HTERT RPE-1 (cell line): ENCODE measurements around the gene POM121L2.

ENCODE experiments used
- in situ Hi-C: fragments of 300-500 bp; cut with MboI; formaldehyde crosslinking; loops from 4 replicates; pipeline ENCODE4 v1.14.3; 2020; ENCODE audit warnings: low sequenced_read_pairs

The POM121L2 gene

DNA sequence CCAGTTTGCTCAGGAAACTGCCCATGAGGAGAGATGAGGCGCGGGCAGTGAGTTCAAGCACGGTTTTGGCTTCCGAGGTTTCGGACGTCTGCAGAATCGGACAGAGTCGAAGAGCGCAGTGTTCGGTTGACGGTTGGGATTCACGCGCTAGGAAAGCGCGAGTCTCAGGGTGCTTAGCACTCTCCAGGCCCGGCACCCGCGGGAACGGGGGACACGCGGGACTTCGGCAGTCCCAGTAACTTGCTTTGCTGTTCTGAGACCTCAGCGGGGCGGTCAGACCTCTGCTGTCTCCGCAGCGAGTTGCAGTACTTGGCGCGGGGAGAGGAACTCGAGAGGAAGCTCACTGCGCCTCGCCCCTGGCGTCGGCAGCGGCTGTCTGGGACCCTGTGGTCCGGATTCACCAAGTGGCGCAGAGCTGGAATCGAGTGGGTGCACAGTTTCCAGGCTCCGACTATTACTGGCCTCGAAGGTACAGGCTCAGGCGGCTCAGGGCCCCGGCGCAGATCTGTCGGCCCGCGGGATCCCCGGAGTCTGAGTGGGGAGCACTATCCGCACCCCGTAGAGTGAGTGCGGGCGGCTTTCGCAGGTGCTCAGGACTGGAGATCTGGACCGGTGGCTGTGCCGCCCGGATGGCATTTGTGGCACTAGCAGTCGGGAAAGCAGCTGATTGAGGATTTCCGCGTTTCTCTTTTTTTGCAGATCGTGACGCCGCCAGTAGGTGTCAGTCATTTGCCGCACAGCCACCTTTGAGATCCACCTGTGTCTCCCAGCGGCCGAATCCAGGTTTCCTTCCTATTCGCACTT, at the start of gene POM121L2:
TSS of gene POM121L2 (minus strand) at position 128 of the 804 bp plus-strand sequence. CDS start at position 25, 103 bp downstream.
- in situ Hi-C loops = no loop called here

DNA sequence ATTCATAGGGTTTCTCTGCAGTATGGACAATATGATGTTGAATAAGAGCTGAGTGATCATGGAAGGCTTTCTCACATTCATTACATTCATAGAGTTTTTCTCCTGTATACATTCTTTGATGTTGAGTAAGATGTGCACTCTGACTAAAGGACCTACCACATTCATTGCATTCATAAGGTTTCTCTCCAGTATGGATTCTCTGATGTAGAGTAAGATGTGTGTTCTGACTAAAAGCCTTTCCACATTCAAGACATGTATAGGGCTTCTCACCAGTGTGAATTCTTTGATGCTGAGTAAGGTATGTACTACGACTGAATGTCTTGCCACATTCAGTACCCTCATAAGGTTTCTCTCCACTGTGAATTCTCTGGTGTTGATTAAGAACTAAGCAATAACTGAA, 47.2 kb upstream of the POM121L2 start:
- in situ Hi-C loops = no loop called here

DNA sequence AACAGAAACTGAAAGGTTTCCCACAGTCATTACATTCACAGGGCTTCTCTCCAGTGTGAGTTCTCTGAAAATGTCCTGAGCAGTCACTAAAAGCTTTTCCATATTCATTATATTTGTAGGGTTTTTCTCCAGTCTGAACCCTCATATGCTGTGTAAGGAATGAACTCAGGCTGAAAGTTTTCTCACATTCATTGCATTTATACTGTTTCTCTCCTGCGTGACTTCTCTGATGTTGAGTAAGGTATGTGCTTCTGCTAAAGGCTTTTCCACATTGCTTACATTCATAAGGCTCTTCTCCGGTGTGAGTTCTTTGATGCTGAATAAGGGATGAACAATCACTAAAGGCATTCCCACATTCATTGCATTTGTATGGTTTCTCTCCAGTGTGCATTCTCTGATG, 46.7 kb upstream of the POM121L2 start:
- in situ Hi-C loops = no loop called here

DNA sequence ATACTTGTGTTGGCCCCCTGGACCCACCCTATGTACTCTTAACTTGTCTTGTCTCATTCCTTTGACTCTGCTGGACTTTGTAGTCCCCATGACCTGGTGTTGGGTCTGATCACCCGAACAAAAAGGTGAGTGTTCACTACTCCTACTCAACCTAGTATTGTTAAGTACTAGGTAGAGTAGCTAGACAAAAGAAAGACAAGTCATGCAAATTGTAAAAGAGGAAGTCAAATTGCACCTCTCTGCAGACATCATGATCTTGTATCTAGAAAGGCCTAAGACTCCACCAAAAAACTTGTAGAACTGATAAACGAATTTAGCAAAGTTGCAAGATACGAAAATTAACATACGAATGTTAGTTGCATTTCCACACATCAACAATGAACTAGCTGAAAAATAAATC, 40.8 kb upstream of the POM121L2 start:
- in situ Hi-C loops = no loop called here

DNA sequence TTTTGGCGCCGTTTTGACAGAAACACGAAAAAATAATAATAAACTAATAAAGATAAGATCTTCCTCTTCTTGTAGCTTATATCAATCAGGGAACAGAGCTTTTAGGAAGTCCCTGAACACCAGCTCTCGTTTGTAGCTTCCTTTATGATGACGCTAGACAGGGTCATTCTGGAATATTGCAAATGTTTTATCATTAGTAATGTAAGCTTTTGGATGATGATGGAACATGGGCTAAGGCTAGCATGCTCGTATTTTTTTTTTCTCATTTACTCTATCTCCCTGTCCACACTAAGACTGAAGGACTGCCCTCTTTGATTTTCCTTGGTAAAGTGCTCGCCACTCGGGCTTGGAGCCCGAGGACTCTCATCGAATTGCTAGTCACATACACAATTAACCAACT, 22.1 kb upstream of the POM121L2 start:
- in situ Hi-C loops = no loop called here

DNA sequence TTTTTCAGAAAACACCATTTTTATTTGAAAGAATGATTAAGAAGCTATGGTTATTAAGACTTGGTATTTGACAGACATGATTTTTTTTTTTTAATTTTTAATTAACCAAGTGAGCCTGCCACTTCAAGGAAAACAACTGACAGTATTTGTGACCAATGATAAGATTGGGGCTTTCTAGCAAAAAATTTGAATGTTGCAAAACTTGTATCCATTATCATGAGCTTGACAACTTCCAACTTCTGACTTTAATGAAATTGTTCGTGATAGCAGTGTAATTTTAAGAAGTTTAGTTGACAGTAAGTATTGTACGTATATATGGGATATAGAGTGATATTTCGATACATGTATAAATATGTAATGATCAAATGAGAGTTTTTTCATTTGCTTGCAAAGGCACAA, 21.6 kb upstream of the POM121L2 start:
- in situ Hi-C loops = no loop called here

DNA sequence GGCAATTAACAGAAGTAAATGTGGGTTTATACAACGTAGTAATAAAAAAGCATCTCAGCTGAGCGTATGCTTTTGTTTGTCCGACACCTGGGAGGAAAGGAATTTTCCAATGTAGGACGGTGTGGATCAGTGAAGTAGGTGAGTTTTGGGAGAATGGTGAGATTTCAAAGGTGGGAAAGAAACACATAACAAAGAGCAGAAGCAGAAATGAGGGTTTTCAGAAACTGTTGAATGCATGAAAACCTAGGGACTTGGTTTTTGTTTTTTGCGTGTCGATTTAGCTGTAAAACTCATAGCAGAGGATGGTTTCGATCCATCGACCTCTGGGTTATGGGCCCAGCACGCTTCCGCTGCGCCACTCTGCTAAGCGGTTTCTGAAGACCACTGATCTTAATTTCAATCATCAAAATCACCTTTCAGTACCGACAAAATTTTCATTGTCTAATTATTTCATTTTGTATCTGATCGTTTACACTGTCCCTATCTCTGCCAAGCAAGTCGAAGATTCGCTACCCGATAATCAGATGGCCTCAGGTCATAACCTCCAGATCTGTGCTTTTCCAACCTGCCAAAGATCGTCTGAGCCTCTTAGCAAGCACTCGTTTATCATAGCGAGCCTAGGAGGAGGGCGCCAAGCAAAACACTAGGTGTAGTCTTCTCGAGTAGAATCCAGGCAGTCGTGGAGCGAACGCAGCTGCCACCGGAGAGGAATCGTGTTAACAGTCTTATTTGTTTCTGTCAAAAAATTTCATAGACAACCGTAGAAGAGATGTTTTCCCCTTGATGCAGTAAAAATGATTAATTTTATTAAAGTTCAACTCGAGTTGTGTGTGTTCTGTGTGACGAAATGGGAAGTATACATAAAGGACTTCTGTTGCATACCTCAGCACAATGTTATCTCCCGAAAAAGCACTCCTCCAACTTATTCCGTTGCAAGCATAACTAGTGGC, 20.9 kb upstream of the POM121L2 start:
- in situ Hi-C loops = no loop called here

DNA sequence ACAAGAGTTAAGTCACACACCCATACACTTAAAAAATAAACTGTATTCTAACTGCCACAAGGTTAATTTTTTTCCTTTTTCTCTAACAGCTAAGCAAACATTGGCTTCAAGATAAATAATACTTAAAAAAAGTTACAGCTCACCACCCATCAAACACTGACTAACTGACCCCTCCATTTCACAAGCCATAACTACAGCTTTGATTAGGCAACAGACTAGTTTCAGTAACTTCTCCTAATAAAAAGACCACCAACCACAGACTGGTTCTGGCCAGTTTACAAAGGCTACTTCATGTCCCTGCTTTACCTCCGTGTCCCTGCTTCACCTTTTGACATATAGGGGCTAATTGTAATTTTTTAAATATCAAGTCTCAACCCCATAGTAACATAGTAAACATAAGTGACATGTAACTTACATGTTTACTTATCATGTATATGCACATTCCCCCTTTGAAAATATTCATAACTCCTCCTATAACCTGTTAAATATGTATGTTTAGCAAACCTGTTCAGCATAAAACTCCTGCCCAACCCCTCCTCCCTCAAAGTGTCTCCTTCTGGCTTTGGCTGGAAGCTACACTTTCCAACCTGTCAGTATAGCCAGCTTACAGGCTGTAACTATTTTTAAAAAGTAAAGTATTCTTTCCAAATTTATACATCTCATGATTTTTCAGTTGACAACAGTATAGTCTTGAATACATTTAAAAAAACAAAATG, 15.1 kb upstream of the POM121L2 start:
- in situ Hi-C loops = no loop called here

DNA sequence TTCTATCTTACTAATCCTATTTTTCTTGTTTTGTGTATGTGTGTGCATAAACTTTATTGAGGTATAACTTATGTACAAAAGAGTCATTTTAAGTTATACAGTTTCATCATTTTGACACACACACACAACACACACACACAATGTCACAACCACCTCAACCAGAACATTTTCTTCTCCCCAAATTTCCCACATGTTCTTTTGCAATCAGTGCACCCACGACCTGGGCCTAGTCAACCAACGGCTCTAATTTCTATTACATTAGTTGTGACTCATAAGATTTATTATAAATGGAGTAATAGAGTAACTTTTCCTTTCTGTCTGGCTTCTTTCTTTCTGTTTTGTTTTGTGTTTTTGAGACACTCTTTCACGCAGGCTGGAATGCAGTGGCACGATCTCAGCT, 9.8 kb upstream of the POM121L2 start:
- in situ Hi-C loops = no loop called here

DNA sequence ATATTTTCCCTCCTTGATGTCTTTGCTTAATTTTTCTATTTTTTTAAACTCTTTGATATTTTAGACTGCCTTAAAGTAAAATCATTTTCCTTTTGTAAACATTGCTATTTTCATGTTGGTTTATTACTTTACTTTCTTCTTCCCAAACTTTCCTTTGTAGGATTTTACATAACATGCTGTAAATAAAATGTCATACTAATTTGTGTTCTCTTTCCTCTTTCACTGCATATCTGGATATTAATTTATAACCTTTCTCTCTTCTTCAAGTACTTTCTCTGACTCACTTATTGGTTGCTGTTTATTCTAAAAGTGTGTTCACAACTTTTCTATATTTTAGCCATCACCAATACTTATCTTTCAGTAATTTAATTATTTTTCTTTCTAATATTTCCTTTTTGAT, 9.3 kb upstream of the POM121L2 start:
- in situ Hi-C loops = no loop called here

DNA sequence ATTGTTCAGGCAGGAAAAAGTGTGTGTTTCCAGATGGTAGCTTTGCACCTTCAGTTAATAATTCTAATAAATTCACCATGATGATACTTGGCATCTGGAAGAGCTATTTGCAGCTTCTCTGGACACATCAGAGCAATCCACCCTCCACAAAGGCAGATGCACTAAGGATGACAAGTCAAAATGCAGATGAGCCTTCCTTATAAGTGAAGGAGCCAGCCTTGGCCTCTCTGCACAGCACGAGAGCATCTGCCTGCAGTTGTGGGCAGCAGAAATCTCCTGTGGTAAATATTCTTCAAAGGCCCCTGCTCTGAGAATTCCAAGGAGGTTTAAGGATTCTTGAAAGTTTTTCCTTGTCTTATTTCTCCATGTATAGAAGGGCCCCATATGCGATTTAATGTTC, 6.9 kb upstream of the POM121L2 start:
- in situ Hi-C loops = no loop called here

DNA sequence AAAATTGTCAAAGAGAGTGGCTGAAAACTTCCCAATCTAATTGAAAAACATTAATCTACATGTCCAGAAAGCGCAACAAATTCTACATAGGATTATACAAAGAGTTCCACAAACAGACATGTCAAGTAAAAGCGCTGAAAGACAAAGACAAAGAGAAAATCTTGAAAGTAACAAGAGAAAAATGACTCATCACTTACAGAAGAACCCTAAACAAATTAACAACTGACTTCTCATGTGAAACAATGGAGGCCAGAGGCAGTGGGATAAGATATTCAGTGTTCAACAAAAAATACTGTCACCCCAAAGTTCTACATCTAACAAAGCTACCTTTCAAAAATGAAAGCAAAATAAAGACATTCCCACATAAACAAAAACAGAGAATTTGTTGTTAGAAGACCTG, 2.0 kb upstream of the POM121L2 start:
- in situ Hi-C loops = no loop called here

DNA sequence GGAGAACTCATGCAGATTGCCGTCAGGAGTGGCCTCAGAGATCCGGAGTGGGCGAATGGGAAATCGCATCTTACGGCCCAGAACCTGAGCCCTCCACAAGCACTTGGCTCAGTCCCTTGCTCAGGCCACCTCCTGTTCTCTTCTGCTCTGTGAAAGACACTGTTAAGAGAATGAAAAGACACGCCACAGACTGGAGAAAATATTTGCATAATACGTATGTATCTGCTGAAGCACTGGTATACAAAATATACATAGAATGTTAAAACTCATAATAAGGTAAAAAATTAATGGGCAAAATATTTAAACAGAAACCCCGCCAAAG, 838 bp upstream of the POM121L2 start:
- in situ Hi-C loops = no loop called here

DNA sequence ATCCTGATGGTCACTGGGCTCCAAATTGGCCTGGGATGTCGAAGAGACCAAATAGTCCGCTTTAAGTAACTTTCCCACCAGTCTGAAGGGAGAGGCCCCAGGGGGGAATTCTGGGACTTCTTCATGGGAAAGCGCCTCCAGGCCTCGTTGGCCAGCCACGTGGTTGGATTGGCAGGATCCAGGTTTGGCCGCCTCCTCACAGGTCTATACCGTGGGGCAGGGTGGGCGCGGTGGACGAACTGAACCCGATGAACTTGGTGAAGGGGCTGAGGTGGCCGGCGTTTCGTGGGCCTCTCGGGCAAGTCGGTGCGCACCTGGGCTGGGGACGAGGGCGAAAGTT, 297 bp downstream of the POM121L2 start:
- in situ Hi-C loops = no loop called here

DNA sequence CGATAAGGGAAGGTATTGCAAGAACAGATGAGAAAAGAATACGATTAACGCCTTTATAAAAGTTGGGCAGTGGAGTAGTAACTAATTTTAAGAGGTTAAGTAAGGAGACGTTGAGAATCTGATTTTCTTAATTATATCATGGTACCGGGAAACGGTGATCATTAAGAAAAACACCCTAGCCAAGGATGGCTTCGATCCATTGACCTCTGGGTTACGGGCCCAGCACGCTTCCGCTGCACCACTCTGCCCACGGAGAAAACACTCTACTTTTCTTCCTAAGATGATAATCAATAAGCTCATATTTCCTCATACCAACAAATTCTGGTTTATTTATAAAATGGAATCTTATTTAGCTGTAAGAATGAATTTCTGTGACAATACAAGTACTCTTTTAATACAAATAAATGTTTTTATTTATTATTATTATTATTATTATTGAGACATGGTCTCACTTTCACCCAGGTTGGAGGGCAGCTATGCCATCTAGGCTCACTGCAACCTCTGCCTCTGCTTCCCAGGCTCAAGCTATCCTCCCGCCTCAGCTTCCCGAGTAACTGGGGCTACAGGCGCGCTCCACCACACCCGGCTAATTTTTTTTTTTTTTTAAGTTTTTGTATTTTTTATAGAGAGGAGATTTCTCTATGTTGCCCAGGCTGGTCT, 8.3 kb downstream of the POM121L2 start:
- in situ Hi-C loops = no loop called here

DNA sequence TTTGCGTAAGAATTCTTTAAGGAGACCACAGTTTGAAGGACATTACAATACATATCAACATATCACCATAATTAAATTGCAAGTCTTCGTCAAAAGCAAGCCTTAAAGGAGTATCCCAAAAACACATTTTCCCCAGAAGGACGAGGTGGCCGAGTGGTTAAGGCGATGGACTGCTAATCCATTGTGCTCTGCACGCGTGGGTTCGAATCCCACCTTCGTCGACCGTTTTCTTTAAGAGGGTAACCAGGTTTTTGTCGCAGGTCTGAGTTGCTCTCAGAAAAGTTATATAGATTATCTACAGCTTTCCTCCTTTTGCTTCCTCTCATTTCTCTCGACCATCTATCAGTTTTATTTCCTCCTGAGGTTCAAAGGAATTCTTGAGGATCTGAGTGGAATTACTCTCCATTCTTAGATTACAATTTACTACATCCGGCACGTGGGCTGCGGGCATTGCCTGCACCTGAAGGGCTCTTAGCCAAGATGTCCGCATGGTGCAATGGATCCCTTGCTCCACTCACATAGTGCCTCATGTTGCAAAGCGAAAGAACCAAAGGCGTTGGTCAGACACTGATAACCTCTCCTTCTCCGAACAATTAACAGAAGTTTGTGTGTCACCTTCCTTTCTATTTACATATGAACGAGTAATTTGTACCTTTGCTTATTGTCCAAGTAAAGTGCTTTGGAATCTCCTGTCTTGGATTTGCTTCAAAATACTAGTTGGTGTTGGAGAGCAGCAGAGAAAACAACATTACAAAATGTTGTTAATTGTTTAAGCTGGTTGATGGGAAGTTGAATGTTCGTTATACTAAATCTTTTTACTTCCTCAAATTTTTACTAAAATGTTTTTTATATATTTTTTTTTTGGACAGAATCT, 14.0 kb downstream of the POM121L2 start:
- in situ Hi-C loops = no loop called here

DNA sequence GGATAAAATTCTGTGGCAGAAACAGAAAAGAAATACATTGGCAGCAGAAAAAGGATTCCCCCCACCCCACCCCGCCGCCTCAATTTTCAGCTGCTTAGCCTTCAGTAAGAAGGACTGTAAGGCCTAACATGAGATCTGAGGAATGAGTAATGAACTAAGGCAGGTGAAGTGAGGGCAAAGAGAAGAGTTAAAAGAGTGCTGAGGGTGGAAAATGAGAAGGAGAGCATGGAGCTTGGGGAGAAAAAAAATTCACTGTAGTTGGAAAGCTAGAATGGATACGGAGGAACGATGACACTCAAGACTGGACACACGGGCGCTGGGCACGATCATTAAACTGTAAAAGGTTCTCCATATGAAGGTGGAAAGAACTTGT, 14.6 kb downstream of the POM121L2 start:
- in situ Hi-C loops = no loop called here

DNA sequence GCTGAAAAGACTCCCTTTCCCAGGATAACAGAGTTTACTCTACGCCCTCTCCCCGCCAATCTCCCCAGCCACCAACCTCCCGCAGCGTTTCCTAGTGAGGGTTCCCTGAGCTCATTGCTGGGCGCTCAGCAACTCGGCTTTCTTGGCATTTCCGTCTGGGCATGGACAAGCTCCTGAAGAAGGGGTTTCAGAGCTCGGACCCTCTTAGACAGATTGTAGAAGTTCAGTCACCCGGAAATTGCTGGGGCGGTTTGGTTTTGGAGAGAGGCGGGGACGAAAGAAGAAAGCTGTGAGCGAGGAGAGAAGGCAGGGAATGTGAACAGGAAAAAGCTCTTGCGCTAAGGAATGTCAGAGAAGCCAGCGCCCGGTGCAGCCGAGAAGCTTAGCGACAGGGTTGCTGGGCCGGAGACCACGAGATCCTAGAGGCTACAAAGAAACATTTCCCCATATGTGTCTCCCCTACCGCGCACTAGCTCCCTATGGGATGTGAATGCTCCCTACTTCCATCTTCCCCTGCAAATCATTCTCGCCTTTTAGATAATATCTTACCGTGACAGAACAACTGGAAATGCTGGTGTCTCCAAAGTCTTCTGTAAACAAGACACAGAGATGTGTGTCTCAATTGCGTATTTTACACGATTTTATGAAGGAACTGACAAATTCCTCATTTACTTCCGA, 15.8 kb downstream of the POM121L2 start:
- in situ Hi-C loops = no loop called here

DNA sequence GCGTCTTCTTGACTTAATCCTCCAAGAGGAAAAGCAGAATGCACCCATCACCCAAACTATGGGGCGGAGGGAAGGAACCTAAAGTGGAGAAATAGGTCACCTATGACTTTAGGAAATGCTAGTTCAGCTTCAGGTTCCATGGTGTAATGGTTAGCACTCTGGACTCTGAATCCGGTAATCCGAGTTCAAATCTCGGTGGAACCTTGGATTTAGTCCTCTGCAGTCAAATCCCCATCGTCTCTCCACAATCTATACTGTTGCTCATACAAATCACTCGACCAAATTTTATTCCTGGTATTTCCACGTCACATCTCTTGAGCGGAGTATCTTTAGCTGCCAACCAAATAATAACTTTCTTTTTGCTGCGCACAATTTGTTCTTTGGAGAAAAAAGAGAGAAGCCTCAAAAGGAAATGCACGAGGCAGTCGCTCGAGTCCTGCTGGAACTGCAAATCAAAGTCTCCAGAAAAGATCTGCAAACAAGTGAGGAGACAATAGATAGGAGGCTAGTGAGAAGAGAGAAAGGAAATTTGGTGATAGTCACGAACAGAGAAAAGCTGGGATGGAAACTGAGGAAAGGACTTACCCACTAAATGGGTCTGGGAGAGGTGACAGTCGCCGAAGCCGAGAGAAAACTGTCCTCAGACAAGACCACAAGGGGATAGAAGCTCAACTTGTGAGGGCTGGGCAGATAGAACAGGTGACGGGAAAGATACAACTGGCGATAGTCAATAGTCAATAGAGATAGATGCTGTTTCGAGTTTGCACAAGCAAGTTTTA, 16.6 kb downstream of the POM121L2 start:
- in situ Hi-C loops = no loop called here
